ENCODE data around the gene HOXD3. TPM values are rescaled to one million over a fixed set of nuclear protein-coding genes. Genes with fewer than 3 reads are reported as not detected.
A peak's percentile ranks its signal among the peaks of the same experiment; 100 is the strongest.

Gene HOXD3
- total and polyA plus RNA-seq, 10 donors, result 1.2 to 15.3 (median 7.7) TPM

- Histone ChIP-seq H3K36me3 (no peaks in the 10 kb centered on the region), H3K4me1 (peaks cover 3 to 82% (median 47%) of the 10 kb centered on the region in 6 donors), H3K4me3 (no peak overlapping the region), H3K27ac (peak overlapping the region; percentile 30 to 93 (median 86)), H3K27me3 (replicated peaks in 1 of 7) (peaks cover 0 to 100% (median 98%) of the 10 kb centered on the region in 7 donors), H3K9me3 (no peaks in the 10 kb centered on the region)
- no peak for DNase-seq
- intact Hi-C loops (cut with DNase I; ENCODE audit: low total_unique reads), result no loop called here
- TF ChIP-seq POLR2A (IDR thresholded peaks at IDR 0.05), result no peak
- no peak for TF ChIP-seq CTCF (IDR thresholded peaks at IDR 0.05 in 8 of 11, conservative IDR thresholded peaks at IDR 0.05 in 3 of 11)
- no peak for TF ChIP-seq POLR2AphosphoS5 (IDR thresholded peaks at IDR 0.05)
Measured at GRCh38 chr2:176135035-176135440, 22.1 kb upstream of the HOXD3 start.

- Histone ChIP-seq H3K9me3 (no peaks in the 10 kb centered on the region), H3K27ac (peak overlapping the region; percentile 69 to 93 (median 86)), H3K4me1 (peaks cover 7 to 80% (median 50%) of the 10 kb centered on the region in 6 donors), H3K36me3 (no peaks in the 10 kb centered on the region), H3K27me3 (replicated peaks in 1 of 7) (peaks cover 0 to 100% (median 94%) of the 10 kb centered on the region in 7 donors), H3K4me3 (peak overlapping the region; percentile 12 to 67 (median 36))
- peak; percentile 75 for DNase-seq
- no peak for TF ChIP-seq POLR2A (IDR thresholded peaks at IDR 0.05)
- peak in 2 of 3 donors; percentile 25 to 49 for TF ChIP-seq POLR2AphosphoS5 (IDR thresholded peaks at IDR 0.05)
- intact Hi-C loops (cut with DNase I; ENCODE audit: low total_unique reads), result no loop called here
- WGBS, 5 donors, result 2 to 7% (median 5%) methylated on average over 40 to 71 of the region's 71 CpGs
Measured at GRCh38 chr2:176136374-176137251, 20.5 kb upstream of the HOXD3 start.

- Histone ChIP-seq H3K9me3 (no peaks in the 10 kb centered on the region), H3K27me3 (replicated peaks in 1 of 7) (peaks cover 0 to 100% (median 88%) of the 10 kb centered on the region in 7 donors), H3K4me3 (peak overlapping the region; percentile 12 to 67 (median 36)), H3K27ac (peak overlapping the region; percentile 69 to 93 (median 86)), H3K36me3 (no peaks in the 10 kb centered on the region), H3K4me1 (peaks cover 7 to 75% (median 47%) of the 10 kb centered on the region in 6 donors)
- 8 to 19% (median 13%) methylated on average over 2 of the region's 2 CpGs for WGBS, 5 donors
- no peak for TF ChIP-seq CTCF (IDR thresholded peaks at IDR 0.05 in 8 of 11, conservative IDR thresholded peaks at IDR 0.05 in 3 of 11)
- TF ChIP-seq POLR2A (IDR thresholded peaks at IDR 0.05), result no peak
- TF ChIP-seq POLR2AphosphoS5 (IDR thresholded peaks at IDR 0.05), result no peak
- intact Hi-C loops (cut with DNase I; ENCODE audit: low total_unique reads), result no loop called here
- no peak for DNase-seq
Measured at GRCh38 chr2:176137252-176137580, 19.9 kb upstream of the HOXD3 start.

- Histone ChIP-seq H3K4me3 (peak overlapping the region in 6 of 8 donors; percentile 7 to 67 (median 38)), H3K36me3 (no peaks in the 10 kb centered on the region), H3K27ac (peak overlapping the region; percentile 60 to 93 (median 86)), H3K4me1 (peaks cover 7 to 68% (median 45%) of the 10 kb centered on the region in 6 donors), H3K9me3 (no peaks in the 10 kb centered on the region), H3K27me3 (replicated peaks in 1 of 7) (peaks cover 0 to 100% (median 84%) of the 10 kb centered on the region in 7 donors)
- intact Hi-C loops (cut with DNase I; ENCODE audit: low total_unique reads), result no loop called here
- DNase-seq, result no peak
- WGBS, 5 donors, result 39 to 51% (median 44%) methylated on average over 8 of the region's 8 CpGs
- TF ChIP-seq POLR2AphosphoS5 (IDR thresholded peaks at IDR 0.05), result no peak
- no peak for TF ChIP-seq POLR2A (IDR thresholded peaks at IDR 0.05)
- TF ChIP-seq CTCF (IDR thresholded peaks at IDR 0.05 in 8 of 11, conservative IDR thresholded peaks at IDR 0.05 in 3 of 11), result no peak
Measured at GRCh38 chr2:176137906-176138305, 19.2 kb upstream of the HOXD3 start.

All from spleen (tissue), 11 donors.